OCI-LY1 (cell line): ENCODE data around the gene RAE1.

ENCODE experiments used
- EZH2 ChIP-seq: fragments of 200-600 bp; sonication (generic), shearing (Covaris generic); IDR thresholded peaks from 2 replicates; pipeline ENCODE4 v1.8.0; 2017; ENCODE audit warnings: borderline replicate concordance, mixed run types, mild to moderate bottlenecking, antibody characterized with exemption, low read length, moderate library complexity, mixed read lengths
- TF ChIP-seq, protein P1 (sequence below): fragments of 200-600 bp; sonication (generic), shearing (Covaris generic); IDR thresholded peaks from 2 replicates; pipeline ENCODE4 v1.5.1; 2017; ENCODE audit warnings: mild to moderate bottlenecking, antibody characterized with exemption, low read length, moderate library complexity, mixed read lengths

DNA sequence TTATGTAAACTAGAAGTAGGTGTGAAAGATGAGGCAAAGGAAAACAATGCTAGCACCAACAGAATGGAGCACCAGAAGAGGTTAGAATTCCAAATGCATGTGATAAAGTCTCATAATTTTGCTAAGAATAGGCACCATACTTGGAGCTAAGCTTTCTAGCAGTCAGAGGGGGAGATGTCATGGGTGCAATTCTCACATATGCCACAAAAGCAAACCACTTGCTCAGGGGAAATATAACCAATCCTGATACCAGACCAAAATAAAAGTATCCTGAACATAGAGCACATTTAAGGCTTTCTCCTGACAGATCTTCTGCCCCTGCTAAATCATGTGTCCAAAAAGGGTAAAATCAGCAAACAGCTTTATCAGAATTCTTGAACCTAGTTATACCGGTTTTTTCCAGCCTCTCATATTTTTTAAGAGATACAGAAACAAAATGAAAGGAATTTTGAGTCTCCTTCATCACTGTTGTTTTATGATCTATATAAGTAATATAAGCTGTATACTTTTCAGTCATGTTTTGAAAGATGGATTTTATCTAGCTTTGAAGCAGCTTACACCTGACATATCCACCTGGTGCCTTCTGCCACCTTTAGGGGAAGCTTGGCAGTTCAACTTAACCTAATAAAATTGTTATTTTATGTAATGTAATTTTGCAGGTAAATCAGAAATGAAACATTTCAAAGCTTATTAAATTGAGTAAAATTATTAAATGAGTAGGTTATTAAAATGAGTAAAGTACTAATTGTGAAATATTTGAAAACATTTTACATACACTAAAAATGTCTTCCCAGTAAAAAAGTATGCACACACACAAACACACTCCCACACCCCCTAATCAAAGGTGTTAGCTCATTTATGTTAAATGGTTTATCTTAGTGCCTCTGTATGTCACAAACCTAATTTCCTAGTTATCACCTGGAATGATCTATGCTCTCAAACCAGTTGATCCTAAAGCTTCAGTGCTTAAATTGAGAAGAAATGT is 18.7 kb upstream of the RAE1 start:
- TF ChIP-seq, protein P1, sequence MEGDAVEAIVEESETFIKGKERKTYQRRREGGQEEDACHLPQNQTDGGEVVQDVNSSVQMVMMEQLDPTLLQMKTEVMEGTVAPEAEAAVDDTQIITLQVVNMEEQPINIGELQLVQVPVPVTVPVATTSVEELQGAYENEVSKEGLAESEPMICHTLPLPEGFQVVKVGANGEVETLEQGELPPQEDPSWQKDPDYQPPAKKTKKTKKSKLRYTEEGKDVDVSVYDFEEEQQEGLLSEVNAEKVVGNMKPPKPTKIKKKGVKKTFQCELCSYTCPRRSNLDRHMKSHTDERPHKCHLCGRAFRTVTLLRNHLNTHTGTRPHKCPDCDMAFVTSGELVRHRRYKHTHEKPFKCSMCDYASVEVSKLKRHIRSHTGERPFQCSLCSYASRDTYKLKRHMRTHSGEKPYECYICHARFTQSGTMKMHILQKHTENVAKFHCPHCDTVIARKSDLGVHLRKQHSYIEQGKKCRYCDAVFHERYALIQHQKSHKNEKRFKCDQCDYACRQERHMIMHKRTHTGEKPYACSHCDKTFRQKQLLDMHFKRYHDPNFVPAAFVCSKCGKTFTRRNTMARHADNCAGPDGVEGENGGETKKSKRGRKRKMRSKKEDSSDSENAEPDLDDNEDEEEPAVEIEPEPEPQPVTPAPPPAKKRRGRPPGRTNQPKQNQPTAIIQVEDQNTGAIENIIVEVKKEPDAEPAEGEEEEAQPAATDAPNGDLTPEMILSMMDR = peak; percentile 78
- no peak for TF ChIP-seq EZH2
